Cerebellar cortex (tissue), 1 donor: ENCODE measurements around the gene WDCP.
"Not testable (repeated sequence)": the region's sequence is repeated elsewhere in the genome, so short reads cannot be mapped to it uniquely, and the experiment has no call there.

Experiments used
- DNase-seq: peaks from one replicate; pipeline ENCODE4 v3.0.0-alpha.2; 2015; ENCODE audit warnings: low spot score

Gene WDCP

GRCh38 chr2:24046930-24047702 is at the start of gene WDCP:
WDCP (minus strand) TSS chr2:24047391; CDS start chr2:24039494, 7,897 bp downstream.
- peak; percentile 100 for DNase-seq

GRCh38 chr2:24095171-24095677 is 48.0 kb upstream of the WDCP start:
- DNase-seq, result not testable (repeated sequence)

GRCh38 chr2:24093270-24093669 is 46.1 kb upstream of the WDCP start:
- not testable (repeated sequence) for DNase-seq

- no peak for DNase-seq
Measured at GRCh38 chr2:24088821-24089359, 41.7 kb upstream of the WDCP start.

- no peak for DNase-seq
Measured at GRCh38 chr2:24087032-24087431, 39.8 kb upstream of the WDCP start.

- DNase-seq, result no peak
Measured at GRCh38 chr2:24086241-24086640, 39.0 kb upstream of the WDCP start.

- no peak for DNase-seq
Measured at GRCh38 chr2:24085200-24085489, 38.0 kb upstream of the WDCP start.

- DNase-seq, result peak; percentile 77
Measured at GRCh38 chr2:24084386-24085199, 37.4 kb upstream of the WDCP start, which contains the start of gene TP53I3. TP53I3 (minus strand) TSS chr2:24084834; CDS start chr2:24084326, 508 bp downstream.

GRCh38 chr2:24083567-24084385 is 36.6 kb upstream of the WDCP start:
- peak; percentile 74 for DNase-seq

- DNase-seq, result no peak
Measured at GRCh38 chr2:24082787-24083566, 35.8 kb upstream of the WDCP start.

GRCh38 chr2:24080701-24081100 is 33.5 kb upstream of the WDCP start:
- DNase-seq, result no peak

GRCh38 chr2:24077879-24078278 is 30.7 kb upstream of the WDCP start:
- no peak for DNase-seq

GRCh38 chr2:24077535-24077877 is 30.3 kb upstream of the WDCP start:
- DNase-seq, result no peak

GRCh38 chr2:24076849-24077534 is 29.8 kb upstream of the WDCP start:
- peak; percentile 32 for DNase-seq

- DNase-seq, result peak; percentile 100
Measured at GRCh38 chr2:24075915-24076848, 29.0 kb upstream of the WDCP start, which contains the start of gene SF3B6. SF3B6 (minus strand) TSS chr2:24076326; CDS start chr2:24076229, 97 bp downstream.

- DNase-seq, result no peak
Measured at GRCh38 chr2:24075259-24075658, 28.1 kb upstream of the WDCP start.

- no peak for DNase-seq
Measured at GRCh38 chr2:24073816-24074215, 26.6 kb upstream of the WDCP start.

- no peak for DNase-seq
Measured at GRCh38 chr2:24072259-24072658, 25.1 kb upstream of the WDCP start.

- DNase-seq, result no peak
Measured at GRCh38 chr2:24065341-24065740, 18.1 kb upstream of the WDCP start.
